Right renal cortex interstitium (tissue), 3 donors: ENCODE measurements around the gene KLRC2. TPM values are rescaled to one million over a fixed set of nuclear protein-coding genes. Genes with fewer than 3 reads are reported as not detected.
"Not testable (repeated sequence)": the region's sequence is repeated elsewhere in the genome, so short reads cannot be mapped to it uniquely, and the experiment has no call there.

Source experiments
- DNase-seq, 3 donors: peaks; one replicate each; pipeline ENCODE4 v3.0.0-alpha.2; 2013; ENCODE audit warnings: low read depth in 3 of 3, low spot score in 2 of 3
- polyA plus RNA-seq, 3 donors: library from polyadenylated mRNA; unstranded; fragments of 120-200 nt; gene quantifications; one replicate each; pipeline ENCODE4 v1.2.1, GENCODE V29; 2013; ENCODE audit not compliant: insufficient read length in 3 of 3

KLRC2 gene
- under 1 TPM in 1 of 3 donors, not detected in 2; 0.54 TPM for polyA plus RNA-seq

- not testable (repeated sequence) for DNase-seq
Measured at GRCh38 chr12:10435816-10436215, at the start of gene KLRC2. KLRC2 (minus strand) TSS chr12:10436010; CDS start chr12:10435986, 24 bp downstream.

- not testable (repeated sequence) for DNase-seq
Measured at GRCh38 chr12:10481901-10482300, 46.1 kb upstream of the KLRC2 start.

- not testable (repeated sequence) for DNase-seq
Measured at GRCh38 chr12:10472808-10473207, 37.0 kb upstream of the KLRC2 start.

GRCh38 chr12:10469701-10470100, 33.9 kb upstream of the KLRC2 start:
- DNase-seq: no peak

- no peak for DNase-seq
Measured at GRCh38 chr12:10466311-10466710, 30.5 kb upstream of the KLRC2 start.

GRCh38 chr12:10457760-10458159, 21.9 kb upstream of the KLRC2 start:
- no peak for DNase-seq

- DNase-seq: no peak
Measured at GRCh38 chr12:10456856-10457255, 21.0 kb upstream of the KLRC2 start.

- DNase-seq: no peak
Measured at GRCh38 chr12:10455766-10456165, 20.0 kb upstream of the KLRC2 start.

GRCh38 chr12:10454531-10454930, 18.7 kb upstream of the KLRC2 start:
- DNase-seq: no peak

- no peak for DNase-seq
Measured at GRCh38 chr12:10453156-10453555, 17.3 kb upstream of the KLRC2 start, which contains the start of gene KLRC1. KLRC1 (minus strand) TSS chr12:10453377; CDS start chr12:10451156, 2,221 bp downstream.

GRCh38 chr12:10448236-10448635, 12.4 kb upstream of the KLRC2 start:
- DNase-seq: no peak

- not testable (repeated sequence) for DNase-seq
Measured at GRCh38 chr12:10446052-10446451, 10.2 kb upstream of the KLRC2 start.

- DNase-seq: not testable (repeated sequence)
Measured at GRCh38 chr12:10441144-10441543, 5.3 kb upstream of the KLRC2 start.

GRCh38 chr12:10439608-10440274, 3.9 kb upstream of the KLRC2 start:
- not testable (repeated sequence) for DNase-seq

- DNase-seq: not testable (repeated sequence)
Measured at GRCh38 chr12:10437601-10438000, 1.8 kb upstream of the KLRC2 start.

GRCh38 chr12:10430623-10431022, 5.2 kb downstream of the KLRC2 start:
- DNase-seq: not testable (repeated sequence)

- DNase-seq: not testable (repeated sequence)
Measured at GRCh38 chr12:10425938-10426337, 9.9 kb downstream of the KLRC2 start.

- DNase-seq: not testable (repeated sequence)
Measured at GRCh38 chr12:10424260-10424899, 11.4 kb downstream of the KLRC2 start.

- DNase-seq: not testable (repeated sequence)
Measured at GRCh38 chr12:10422159-10422558, 13.7 kb downstream of the KLRC2 start.

GRCh38 chr12:10420334-10420733, 15.5 kb downstream of the KLRC2 start, which contains the start of gene KLRC3:
KLRC3 (minus strand) TSS chr12:10420595; CDS start chr12:10420550, 45 bp downstream.
- not testable (repeated sequence) for DNase-seq

- no peak for DNase-seq
Measured at GRCh38 chr12:10409392-10409791, 26.4 kb downstream of the KLRC2 start, which contains the start of gene KLRC4. KLRC4 (minus strand) TSS chr12:10409757; CDS start chr12:10409575, 182 bp downstream.

GRCh38 chr12:10408842-10409241, 27.0 kb downstream of the KLRC2 start:
- no peak for DNase-seq
